Keratinocyte (primary cell): ENCODE results near the gene PTPRN2. TPM values are rescaled to one million over a fixed set of nuclear protein-coding genes. Genes with fewer than 3 reads are reported as not detected.

Source experiments
- DNase-seq: peaks from one replicate; pipeline ENCODE4 v3.0.0-alpha.2; 2011; ENCODE audit warnings: low read depth, missing footprints, low spot score
- FAIRE-seq: peaks from 2 replicates; lab custom pipeline; 2011; peaks lifted over from hg19 to GRCh38; lab: Jason Lieb, UNC
- H2AFZ ChIP-seq: 2 replicates; pipeline ENCODE4 v1.6.0; 2012; ENCODE audit warnings: low read length, control low read depth, inconsistent platforms; ENCODE audit not compliant: control insufficient read depth
- H3K27ac ChIP-seq: 2 replicates; pipeline ENCODE4 v1.5.1; 2011; ENCODE audit warnings: low read length; ENCODE audit not compliant: control insufficient read depth, insufficient read depth
- H3K27me3 ChIP-seq: 3 replicates; pipeline ENCODE4 v1.6.0; 2011; ENCODE audit warnings: low read length; ENCODE audit not compliant: control insufficient read depth, insufficient read depth; ENCODE audit errors: extremely low read depth
- H3K36me3 ChIP-seq, 2 experiments: 2 replicates in 1 of 2; 3 replicates in 1 of 2; pipeline ENCODE4 v1.5.1; 2011; ENCODE audit warnings: low read length in 2 of 2, mild to moderate bottlenecking in 1 of 2; ENCODE audit not compliant: control insufficient read depth in 2 of 2, insufficient read depth in 2 of 2; ENCODE audit errors: extremely low read depth in 1 of 2
- H3K4me1 ChIP-seq: 3 replicates; pipeline ENCODE4 v1.5.1; 2011; ENCODE audit warnings: low read length; ENCODE audit not compliant: control insufficient read depth, insufficient read depth; ENCODE audit errors: extremely low read depth
- H3K4me2 ChIP-seq: 3 replicates; pipeline ENCODE4 v1.6.0; 2011; ENCODE audit warnings: low read depth, low read length; ENCODE audit not compliant: control insufficient read depth, insufficient read depth; ENCODE audit errors: extremely low read depth
- H3K4me3 ChIP-seq, 3 experiments: fragments of 200-600 bp in 1 of 3; sonication (generic) in 1 of 3; 2 replicates in 2 of 3; 3 replicates in 1 of 3; pipeline ENCODE4 v1.5.1; 2011 to 2016; ENCODE audit warnings: low read length in 3 of 3, mild to moderate bottlenecking in 3 of 3, control low read depth in 2 of 3, inconsistent platforms in 1 of 3, low read depth in 1 of 3, mixed read lengths in 1 of 3, mixed run types in 1 of 3, moderate library complexity in 1 of 3; ENCODE audit not compliant: control insufficient read depth in 2 of 3, insufficient read depth in 2 of 3; ENCODE audit errors: extremely low read depth in 1 of 3
- H3K79me2 ChIP-seq: 2 replicates; pipeline ENCODE4 v1.6.0; 2012; ENCODE audit warnings: low read length; ENCODE audit not compliant: control insufficient read depth, insufficient read depth
- H3K9ac ChIP-seq: 3 replicates; pipeline ENCODE4 v1.6.0; 2011; ENCODE audit warnings: low read length; ENCODE audit not compliant: control insufficient read depth, insufficient read depth; ENCODE audit errors: extremely low read depth
- H3K9me1 ChIP-seq: 3 replicates; pipeline ENCODE4 v1.6.0; 2011; ENCODE audit warnings: low read length; ENCODE audit not compliant: control insufficient read depth, insufficient read depth; ENCODE audit errors: extremely low read depth
- H3K9me3 ChIP-seq: 2 replicates; pipeline ENCODE4 v1.5.1; 2012; ENCODE audit warnings: low read depth, low read length; ENCODE audit not compliant: control insufficient read depth
- H4K20me1 ChIP-seq: 3 replicates; pipeline ENCODE4 v1.6.0; 2011; ENCODE audit warnings: low read length; ENCODE audit not compliant: control insufficient read depth, insufficient read depth; ENCODE audit errors: extremely low read depth
- CTCF ChIP-seq, 3 experiments: IDR thresholded peaks in 1 of 3; conservative IDR thresholded peaks in 1 of 3; optimal IDR thresholded peaks in 1 of 3; 2 replicates in 2 of 3; 3 replicates in 1 of 3; pipeline versions ENCODE3 to v1.5.1; 2011; ENCODE audit warnings: low read length in 3 of 3, mild to moderate bottlenecking in 3 of 3, moderate library complexity in 2 of 3, control low read depth in 1 of 3, inconsistent platforms in 1 of 3; ENCODE audit not compliant: insufficient read depth in 2 of 3; ENCODE audit errors: extremely low read depth in 1 of 3
- EZH2 ChIP-seq: IDR thresholded peaks from one replicate; pipeline ENCODE4 v1.6.1; 2012; ENCODE audit warnings: inconsistent platforms, mild to moderate bottlenecking, low read length, moderate library complexity
- dilution Hi-C: fragments of 300-500 bp; cut with MboI; formaldehyde crosslinking; loops from one replicate; pipeline ENCODE4 v1.7.0; 2020; ENCODE audit warnings: low sequenced_read_pairs; ENCODE audit not compliant: extremely low pct_ligation_motif_present
- polyA plus RNA-seq, 5 experiments: library from polyadenylated mRNA; depleted of rRNA in 3 of 5; stranded (reverse) in 3 of 5; stranded (forward) in 1 of 5; unstranded in 1 of 5; fragments of >200 nt; gene quantifications; 1 replicate in 1 of 5; 2 replicates in 3 of 5; 3 replicates in 1 of 5; pipeline versions ENCODE4 v1.2.1 to v1.2.3, GENCODE V29; 2011 to 2012; ENCODE audit warnings: missing spikeins in 2 of 5, low read depth in 1 of 5, low replicate concordance in 1 of 5

Gene PTPRN2
- polyA plus RNA-seq, 1 donor (not counting 4 experiments of a cell fraction or from before 2014, with no cell fraction given) = not detected

GRCh38 chr7:157523766-157524421 is 1063.7 kb downstream of the PTPRN2 start:
- Histone ChIP-seq H3K9me1 (no peaks in the 10 kb centered on the region), H4K20me1 (no peaks in the 10 kb centered on the region), H3K79me2 (no peaks in the 10 kb centered on the region), H3K27ac (no peak overlapping the region), H3K9ac (no peak overlapping the region), H3K4me2 (no peak overlapping the region), H3K4me3 (no peak overlapping the region), H3K36me3 (no peaks in the 10 kb centered on the region), H2AFZ (no peak overlapping the region), H3K9me3 (peaks cover 5% of the 10 kb centered on the region), H3K4me1 (no peaks in the 10 kb centered on the region), H3K27me3 (no peaks in the 10 kb centered on the region)
- FAIRE-seq (no peak), DNase-seq (no peak)
- TF ChIP-seq CTCF (optimal IDR thresholded peaks at IDR 0.05 in 1 of 3, IDR thresholded peaks at IDR 0.05 in 1 of 3, conservative IDR thresholded peaks at IDR 0.05 in 1 of 3; ENCODE audit: extremely low read depth in 1 of 3, insufficient read depth in 2 of 3, low read length in 3 of 3) (no peak), EZH2 (no peak)
- dilution Hi-C loops = no loop called here

- FAIRE-seq (no peak), DNase-seq (no peak)
- no peak overlapping the region for H3K4me3 ChIP-seq
- H4K20me1 ChIP-seq = no peaks in the 10 kb centered on the region
- H3K27ac ChIP-seq = no peak overlapping the region
- dilution Hi-C loops = no loop called here
- peaks cover 5% of the 10 kb centered on the region for H3K9me3 ChIP-seq
- no peaks in the 10 kb centered on the region for H3K36me3 ChIP-seq
- H3K4me2 ChIP-seq = no peak overlapping the region
- H3K9ac ChIP-seq = no peak overlapping the region
- no peaks in the 10 kb centered on the region for H3K9me1 ChIP-seq
- no peaks in the 10 kb centered on the region for H3K4me1 ChIP-seq
- no peaks in the 10 kb centered on the region for H3K27me3 ChIP-seq
- TF ChIP-seq CTCF (optimal IDR thresholded peaks at IDR 0.05 in 1 of 3, IDR thresholded peaks at IDR 0.05 in 1 of 3, conservative IDR thresholded peaks at IDR 0.05 in 1 of 3; ENCODE audit: extremely low read depth in 1 of 3, insufficient read depth in 2 of 3, low read length in 3 of 3) (no peak), EZH2 (no peak)
- H2AFZ ChIP-seq = no peak overlapping the region
- H3K79me2 ChIP-seq = no peaks in the 10 kb centered on the region
These were observed 1064.3 kb downstream of the PTPRN2 start for GRCh38 chr7:157523371-157523765.
